Muscle of arm (tissue), 14 donors: ENCODE data around the gene TMEM86A. TPM values are rescaled to one million over a fixed set of nuclear protein-coding genes. Genes with fewer than 3 reads are reported as not detected.
"Not testable (repeated sequence)": the region's sequence is repeated elsewhere in the genome, so short reads cannot be mapped to it uniquely, and the experiment has no call there.

ENCODE experiments used
- DNase-seq: peaks from one replicate; pipeline ENCODE4 v3.0.0-alpha.2; 2013
- long read RNA-seq, 11 donors: transcript quantifications; one replicate each; lab custom pipeline, GENCODE V29; 2026
- polyA plus RNA-seq, 12 donors: library from polyadenylated mRNA; unstranded; fragments of 120-200 nt; gene quantifications; one replicate each; pipeline ENCODE4 v1.2.1, GENCODE V29; 2013; ENCODE audit not compliant: insufficient read length in 12 of 12

Gene TMEM86A
- 1 to 10 TPM in 10 of 12 donors, not detected in 2; 1.7 to 4.4 (median 3.0) TPM for polyA plus RNA-seq
- long read RNA-seq, donor 1, partial matches to known transcripts = 0 of 1 reads
- long read RNA-seq, donor 1, other reads (novel, unspliced or antisense) = 0 of 1 reads
- long read RNA-seq, donor 2, partial matches to known transcripts = 0 of 1 reads
- long read RNA-seq, donor 2, other reads (novel, unspliced or antisense) = 0 of 1 reads
- long read RNA-seq, donor 3 = 0 reads
- long read RNA-seq, donor 4, partial matches to known transcripts = 0 of 1 reads
- long read RNA-seq, donor 4, other reads (novel, unspliced or antisense) = 0 of 1 reads
- long read RNA-seq, donor 5 = 0 reads
- long read RNA-seq, donor 6 = 0 reads
- long read RNA-seq, donor 7 = 0 reads
- long read RNA-seq, donor 8, partial matches to known transcripts = 0 of 2 reads
- long read RNA-seq, donor 8, other reads (novel, unspliced or antisense) = 0 of 2 reads
- long read RNA-seq, donor 9, partial matches to known transcripts = 0 of 1 reads
- long read RNA-seq, donor 9, other reads (novel, unspliced or antisense) = 0 of 1 reads
- long read RNA-seq, donor 10, partial matches to known transcripts = 0 of 1 reads
- long read RNA-seq, donor 10, other reads (novel, unspliced or antisense) = 0 of 1 reads
- long read RNA-seq, donor 11, partial matches to known transcripts = 0 of 2 reads
- long read RNA-seq, donor 11, other reads (novel, unspliced or antisense) = 0 of 2 reads

GRCh38 chr11:18698341-18699268 is at the start of gene TMEM86A:
Gene TMEM86A, plus strand, starts transcription at chr11:18698779. Its CDS starts 108 bp downstream, at chr11:18698887.
- peak; percentile 83 for DNase-seq

- DNase-seq = no peak
Measured at GRCh38 chr11:18650353-18650752, 48.2 kb upstream of the TMEM86A start.

GRCh38 chr11:18650859-18651557 is 47.6 kb upstream of the TMEM86A start:
- no peak for DNase-seq

- no peak for DNase-seq
Measured at GRCh38 chr11:18657673-18658072, 40.9 kb upstream of the TMEM86A start.

- DNase-seq = not testable (repeated sequence)
Measured at GRCh38 chr11:18665353-18665872, 33.2 kb upstream of the TMEM86A start.

GRCh38 chr11:18668131-18668530 is 30.4 kb upstream of the TMEM86A start:
- no peak for DNase-seq

GRCh38 chr11:18669219-18669596 is 29.4 kb upstream of the TMEM86A start:
- DNase-seq = no peak

GRCh38 chr11:18669711-18670110 is 28.9 kb upstream of the TMEM86A start:
- no peak for DNase-seq

- DNase-seq = no peak
Measured at GRCh38 chr11:18671246-18671645, 27.3 kb upstream of the TMEM86A start.

GRCh38 chr11:18672209-18672608 is 26.4 kb upstream of the TMEM86A start:
- DNase-seq = not testable (repeated sequence)

- DNase-seq = no peak
Measured at GRCh38 chr11:18676803-18677202, 21.8 kb upstream of the TMEM86A start.

GRCh38 chr11:18677560-18677959 is 21.0 kb upstream of the TMEM86A start:
- no peak for DNase-seq

- not testable (repeated sequence) for DNase-seq
Measured at GRCh38 chr11:18681949-18682348, 16.6 kb upstream of the TMEM86A start.

- DNase-seq = no peak
Measured at GRCh38 chr11:18682466-18682865, 16.1 kb upstream of the TMEM86A start.

- DNase-seq = no peak
Measured at GRCh38 chr11:18684267-18684666, 14.3 kb upstream of the TMEM86A start.

GRCh38 chr11:18691467-18692140 is 7.0 kb upstream of the TMEM86A start:
- not testable (repeated sequence) for DNase-seq

GRCh38 chr11:18692941-18693760 is 5.4 kb upstream of the TMEM86A start:
- DNase-seq = no peak

- DNase-seq = no peak
Measured at GRCh38 chr11:18696638-18697225, 1.8 kb upstream of the TMEM86A start.

- DNase-seq = no peak
Measured at GRCh38 chr11:18697576-18697975, 1.0 kb upstream of the TMEM86A start.
